Upper lobe of left lung (tissue), 6 donors: ENCODE measurements around the gene IL18. TPM values are rescaled to one million over a fixed set of nuclear protein-coding genes. Genes with fewer than 3 reads are reported as not detected.
A peak's percentile ranks its signal among the peaks of the same experiment; 100 is the strongest.

ENCODE experiments used
- ATAC-seq, 2 donors: fragments of 200-7000 bp; cut with Tn5 transposase; one replicate each; pipeline ENCODE4 v1.9.1; 2022; ENCODE audit warnings: mild to moderate bottlenecking in 2 of 2, moderate library complexity in 2 of 2; ENCODE audit not compliant: low FRiP score in 2 of 2
- DNase-seq, 2 donors: peaks; one replicate each; pipeline ENCODE4 v3.0.0-alpha.2; 2019 to 2020
- H3K27ac ChIP-seq, 4 donors: fragments of 200-600 bp; sonication (generic); one replicate each; pipeline ENCODE4 v1.5.1; 2016 to 2019
- H3K27me3 ChIP-seq, 4 donors: fragments of 200-600 bp; sonication (generic); one replicate each; pipeline ENCODE4 v1.5.1; 2017 to 2019
- H3K36me3 ChIP-seq, 4 donors: fragments of 200-600 bp; sonication (generic); one replicate each; pipeline ENCODE4 v1.5.1; 2016 to 2019
- H3K4me1 ChIP-seq, 4 donors: fragments of 200-600 bp; sonication (generic); one replicate each; pipeline ENCODE4 v1.5.1; 2018 to 2019
- H3K4me3 ChIP-seq, 4 donors: fragments of 200-600 bp; sonication (generic); one replicate each; pipeline ENCODE4 v1.5.1; 2017 to 2019; ENCODE audit warnings: mild to moderate bottlenecking in 2 of 4, moderate library complexity in 1 of 4
- H3K9me3 ChIP-seq, 4 donors: fragments of 200-600 bp; sonication (generic); one replicate each; pipeline ENCODE4 v1.5.1; 2018 to 2019
- CTCF ChIP-seq, 6 experiments: fragments of 450-650 bp in 4 of 6; fragments of 200-600 bp in 2 of 6; sonication (generic) in 2 of 6; IDR thresholded peaks; one replicate each; pipeline ENCODE4 v1.5.1; 2016 to 2019; ENCODE audit warnings: antibody characterized with exemption in 6 of 6
- EP300 ChIP-seq, 4 donors: sonication (generic); formaldehyde crosslinking; IDR thresholded peaks; one replicate each; pipeline ENCODE4 v1.5.1; 2017; ENCODE audit warnings: antibody characterized with exemption in 4 of 4, control low read depth in 2 of 4
- POLR2A ChIP-seq, 4 donors: fragments of 450-650 bp; IDR thresholded peaks; one replicate each; pipeline ENCODE4 v1.5.1; 2016 to 2017; ENCODE audit warnings: antibody characterized with exemption in 4 of 4, mild to moderate bottlenecking in 2 of 4
- POLR2AphosphoS5 ChIP-seq, 2 donors: sonication (generic); formaldehyde crosslinking; IDR thresholded peaks; one replicate each; pipeline ENCODE4 v1.5.1; 2017; ENCODE audit warnings: antibody characterized with exemption in 2 of 2
- WGBS, 2 donors: methylation state at CpG; one replicate each; pipeline ENCODE4 v1.1.5; 2017 to 2018; 5-methylcytosine and 5-hydroxymethylcytosine counted together
- total RNA-seq, 6 donors: library from RNA; depleted of rRNA in 4 of 6; stranded (reverse); fragments of >200 nt in 4 of 6; gene quantifications; one replicate each; pipeline versions ENCODE4 v1.1.0 to v1.2.1, GENCODE V29; 2016 to 2021
- donor health status: DM: no; HTN: no; CAD: no; lungs with moderate emphysema.
- donor health status: DM: no; HTN: yes; CAD: no; lungs with severe emphysema.

IL18 gene
- total RNA-seq, 6 donors from 2014 or later, result 37.1 to 75.4 (median 46.8) TPM

DNA sequence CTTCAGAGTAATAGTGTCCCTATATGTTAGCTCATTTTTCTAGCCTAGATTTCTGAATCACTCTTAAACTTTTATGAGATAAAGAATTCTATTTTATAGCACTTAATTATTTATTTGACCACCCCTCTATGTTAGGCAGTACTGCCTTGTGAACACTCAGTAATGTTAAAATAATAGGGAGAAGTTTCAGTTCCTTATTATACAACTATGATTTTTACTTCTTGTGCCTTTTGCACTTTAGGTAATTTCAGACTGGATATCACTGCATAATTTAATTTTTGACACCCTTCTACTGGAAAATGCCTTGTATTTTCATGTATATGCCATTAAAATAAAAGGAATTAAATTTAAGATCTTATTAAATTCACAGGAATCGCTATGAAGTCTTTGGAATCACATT is 14.5 kb upstream of the IL18 start:
- Histone ChIP-seq H3K4me1 (peaks cover 0 to 12% (median 10%) of the 10 kb centered on the region in 4 donors), H3K9me3 (no peaks in the 10 kb centered on the region), H3K27me3 (no peaks in the 10 kb centered on the region), H3K27ac (no peak overlapping the region), H3K4me3 (no peak overlapping the region), H3K36me3 (no peaks in the 10 kb centered on the region)
- no peak for ATAC-seq
- DNase-seq, result no peak
- WGBS, 2 donors, result 90 to 100% methylated on average over 1 of the region's 1 CpG
- TF ChIP-seq POLR2AphosphoS5 (IDR thresholded peaks at IDR 0.05), result no peak
- no peak for TF ChIP-seq POLR2A (IDR thresholded peaks at IDR 0.05)
- no peak for TF ChIP-seq CTCF (IDR thresholded peaks at IDR 0.05)
- TF ChIP-seq EP300 (IDR thresholded peaks at IDR 0.05), result no peak

DNA sequence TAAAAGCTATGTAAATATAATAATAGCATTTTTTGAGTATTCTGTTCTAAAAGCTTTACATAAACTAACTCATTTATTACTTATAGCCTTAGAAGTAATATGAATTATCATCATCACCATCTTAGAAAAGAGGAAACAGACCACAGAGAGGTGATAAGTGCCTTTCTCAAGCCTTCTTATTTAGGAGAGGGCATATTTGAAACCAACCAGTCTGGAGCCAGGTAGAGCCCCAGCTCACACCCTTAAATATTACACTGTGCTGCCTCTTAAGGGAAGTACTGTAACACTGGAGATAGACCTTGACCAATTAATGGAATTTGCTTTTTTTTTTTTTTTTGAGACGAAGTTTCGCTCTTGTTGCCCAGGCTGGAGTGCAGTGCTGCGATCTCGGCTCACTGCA is 13.7 kb upstream of the IL18 start:
- ATAC-seq (no peak), DNase-seq (no peak)
- Histone ChIP-seq H3K4me1 (peaks cover 0 to 12% (median 11%) of the 10 kb centered on the region in 4 donors), H3K27ac (no peak overlapping the region), H3K36me3 (no peaks in the 10 kb centered on the region), H3K27me3 (no peaks in the 10 kb centered on the region), H3K9me3 (no peaks in the 10 kb centered on the region), H3K4me3 (no peak overlapping the region)
- TF ChIP-seq POLR2AphosphoS5 (IDR thresholded peaks at IDR 0.05) (no peak), CTCF (IDR thresholded peaks at IDR 0.05) (no peak), EP300 (IDR thresholded peaks at IDR 0.05) (no peak), POLR2A (IDR thresholded peaks at IDR 0.05) (no peak)
- 70% methylated on average over 4 of the region's 4 CpGs for WGBS, 2 donors

GRCh38 chr11:112176077-112176476 is 12.2 kb upstream of the IL18 start:
- TF ChIP-seq POLR2AphosphoS5 (IDR thresholded peaks at IDR 0.05) (no peak), CTCF (IDR thresholded peaks at IDR 0.05) (no peak), EP300 (IDR thresholded peaks at IDR 0.05) (no peak), POLR2A (IDR thresholded peaks at IDR 0.05) (no peak)
- peak overlapping the region in 1 of 4 donors; percentile 8 for H3K27ac ChIP-seq
- no peaks in the 10 kb centered on the region for H3K27me3 ChIP-seq
- ATAC-seq (no peak), DNase-seq (no peak)
- peaks cover 0 to 12% (median 12%) of the 10 kb centered on the region in 4 donors for H3K4me1 ChIP-seq
- 73 to 89% methylated on average over 1 of the region's 1 CpG for WGBS, 2 donors
- no peak overlapping the region for H3K4me3 ChIP-seq
- no peaks in the 10 kb centered on the region for H3K9me3 ChIP-seq
- H3K36me3 ChIP-seq, result no peaks in the 10 kb centered on the region

DNA sequence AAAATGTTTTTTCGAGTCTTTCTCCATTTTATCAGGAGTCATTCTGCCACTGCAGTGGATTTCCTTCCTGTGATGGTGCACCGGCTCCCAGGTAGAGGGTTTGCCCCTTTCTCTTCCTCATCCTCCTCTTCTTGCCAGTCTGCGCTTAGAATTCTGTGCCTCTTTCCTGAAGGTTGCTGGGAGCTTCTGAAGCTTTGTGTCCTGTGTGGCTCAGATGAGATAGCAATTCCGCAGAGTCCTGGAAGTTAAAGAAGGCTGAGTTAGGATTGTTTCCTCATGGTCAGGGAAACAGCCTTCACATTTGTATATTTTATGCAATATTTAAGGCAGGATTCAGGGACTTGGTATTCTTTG is 11.7 kb upstream of the IL18 start:
- Histone ChIP-seq H3K4me1 (peaks cover 0 to 12% (median 12%) of the 10 kb centered on the region in 4 donors), H3K4me3 (peak overlapping the region in 3 of 4 donors; percentile 21 to 35 (median 28)), H3K9me3 (no peaks in the 10 kb centered on the region), H3K27ac (peak overlapping the region in 3 of 4 donors; percentile 8 to 62 (median 37)), H3K36me3 (no peaks in the 10 kb centered on the region), H3K27me3 (no peaks in the 10 kb centered on the region)
- DNase-seq (no peak), ATAC-seq (peak in 1 of 2 donors; percentile 30)
- 18 to 24% methylated on average over 4 of the region's 4 CpGs for WGBS, 2 donors
- no peak for TF ChIP-seq EP300 (IDR thresholded peaks at IDR 0.05)
- no peak for TF ChIP-seq POLR2AphosphoS5 (IDR thresholded peaks at IDR 0.05)
- no peak for TF ChIP-seq POLR2A (IDR thresholded peaks at IDR 0.05)
- TF ChIP-seq CTCF (IDR thresholded peaks at IDR 0.05), result no peak
